ENCODE results near the gene TRAPPC3L.
"Not testable (repeated sequence)": the region's sequence is repeated elsewhere in the genome, so short reads cannot be mapped to it uniquely, and the experiment has no call there.

TRAPPC3L gene

GRCh38 chr6:116512734-116513133, 32.8 kb downstream of the TRAPPC3L start:
- no peak for FAIRE-seq

- FAIRE-seq, result no peak
These were observed 33.3 kb downstream of the TRAPPC3L start for GRCh38 chr6:116512111-116512559.

- no peak for FAIRE-seq
These were observed 33.9 kb downstream of the TRAPPC3L start, which contains the start of gene CALHM5 for GRCh38 chr6:116511424-116512110. CALHM5 (plus strand) TSS chr6:116511639; CDS start chr6:116511697, 58 bp downstream.

DNA sequence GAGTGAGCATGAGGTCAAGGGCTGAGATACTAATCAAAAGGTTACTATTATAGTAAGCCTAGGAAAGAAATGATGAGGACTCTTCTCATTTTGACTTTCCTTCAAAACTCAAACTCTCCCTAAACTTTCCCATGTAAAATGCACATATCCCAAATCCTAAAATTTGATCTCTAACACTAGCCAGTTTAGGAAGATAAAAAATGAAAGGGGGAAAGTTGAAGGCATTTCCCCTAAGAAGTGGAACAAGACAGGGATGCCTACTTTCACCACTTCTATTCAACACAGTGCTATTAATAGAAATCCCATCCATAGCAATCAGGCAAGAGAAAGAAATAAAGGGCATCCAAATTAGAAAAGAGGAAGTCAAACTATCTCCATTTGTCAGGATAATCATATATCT, 37.0 kb downstream of the TRAPPC3L start:
- FAIRE-seq, result no peak

DNA sequence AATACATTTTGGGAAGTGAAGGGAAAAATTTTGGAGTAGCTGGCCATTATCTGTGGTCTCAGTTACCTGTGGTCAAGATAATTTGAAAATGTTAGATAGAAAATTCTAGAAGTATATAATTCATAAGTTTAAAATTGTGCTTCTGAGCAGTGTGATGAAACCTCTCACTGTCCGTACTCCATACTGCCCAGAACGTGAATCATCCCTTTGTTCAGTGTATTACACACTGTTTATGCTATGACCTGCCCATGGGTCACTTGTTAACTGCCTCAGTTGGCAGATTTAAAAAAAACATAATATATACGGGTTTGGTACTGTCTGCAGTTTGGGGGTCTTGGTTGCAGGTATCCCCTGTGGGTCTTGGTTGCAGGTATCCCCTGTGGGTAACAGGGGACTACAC, 38.2 kb downstream of the TRAPPC3L start:
- FAIRE-seq, result no peak

- FAIRE-seq, result no peak
These were observed 44.5 kb downstream of the TRAPPC3L start for GRCh38 chr6:116500969-116501433.

DNA sequence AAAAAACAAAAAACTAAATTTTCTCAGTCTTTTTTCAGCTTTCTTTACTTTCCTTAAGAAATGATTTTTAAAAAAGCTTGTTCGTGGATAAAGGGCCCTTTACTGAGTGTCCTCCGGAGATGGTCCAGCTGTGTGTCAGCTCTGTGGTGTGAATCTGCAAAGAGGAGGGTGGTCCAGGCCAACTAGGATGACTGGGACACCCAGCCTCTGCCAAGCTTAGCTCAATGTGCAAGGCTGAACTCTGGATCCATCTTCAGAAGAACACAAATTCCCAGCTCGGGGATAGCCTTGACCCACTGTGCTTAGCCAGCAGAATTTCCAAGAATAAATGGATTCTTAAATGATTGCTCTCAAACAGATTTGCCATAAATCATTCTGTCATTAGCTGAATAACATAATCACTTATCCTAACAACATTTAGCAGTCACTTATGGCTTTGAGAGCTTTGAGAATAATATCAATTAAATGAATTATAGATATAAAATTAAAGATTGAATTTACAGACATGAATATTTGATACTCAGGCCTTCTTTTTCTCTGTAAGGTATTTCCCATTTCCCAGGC, 48.3 kb downstream of the TRAPPC3L start:
- no peak for FAIRE-seq

GRCh38 chr6:116495161-116495560, 50.3 kb downstream of the TRAPPC3L start:
- not testable (repeated sequence) for FAIRE-seq

DNA sequence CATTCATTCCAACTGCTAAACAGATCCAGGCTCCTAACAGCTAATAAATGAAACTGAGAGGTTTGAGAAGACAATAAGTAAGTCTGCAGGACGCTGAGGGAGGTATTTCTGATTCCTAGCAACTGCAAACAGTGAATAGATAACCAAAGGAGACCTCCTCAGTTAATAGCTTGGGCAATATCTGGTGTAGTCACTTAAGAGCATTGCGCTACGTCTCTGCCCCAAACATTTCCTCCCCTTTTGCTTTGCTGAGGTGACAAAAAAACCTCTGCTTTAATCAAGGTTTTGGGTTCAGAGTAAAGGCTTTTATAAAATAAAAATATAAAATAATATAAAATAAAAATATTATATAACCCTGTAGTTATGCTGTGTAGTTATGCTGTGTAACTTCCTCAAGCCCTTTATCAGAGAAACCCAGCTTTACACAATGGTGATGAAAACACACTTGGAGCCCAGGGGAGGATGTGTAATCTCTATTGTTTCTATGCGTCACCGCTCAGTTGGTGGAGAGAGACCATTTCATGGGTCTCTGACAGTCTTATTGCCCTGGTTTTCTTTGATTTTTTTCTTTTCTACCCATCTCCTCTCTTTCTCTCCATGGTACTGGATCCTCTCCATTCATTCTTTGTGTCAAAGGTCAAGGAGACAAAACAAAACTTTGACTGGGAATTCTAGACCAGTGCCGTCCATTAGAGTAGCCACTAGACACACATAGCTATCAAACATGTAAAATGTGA, 53.0 kb downstream of the TRAPPC3L start:
- FAIRE-seq, result no peak

GRCh38 chr6:116491610-116492330, 53.7 kb downstream of the TRAPPC3L start:
- FAIRE-seq, result no peak

- FAIRE-seq, result no peak
These were observed 59.8 kb downstream of the TRAPPC3L start for GRCh38 chr6:116485559-116486184.

- FAIRE-seq, result no peak
These were observed 61.9 kb downstream of the TRAPPC3L start for GRCh38 chr6:116483616-116484015.

- no peak for FAIRE-seq
These were observed 62.7 kb downstream of the TRAPPC3L start for GRCh38 chr6:116482780-116483179.

GRCh38 chr6:116476002-116476678, 69.3 kb downstream of the TRAPPC3L start:
- FAIRE-seq, result no peak

GRCh38 chr6:116475141-116475540, 70.3 kb downstream of the TRAPPC3L start:
- no peak for FAIRE-seq

- FAIRE-seq, result no peak
These were observed 72.8 kb downstream of the TRAPPC3L start for GRCh38 chr6:116472706-116473105.

GRCh38 chr6:116471531-116471930, 74.0 kb downstream of the TRAPPC3L start:
- FAIRE-seq, result no peak

DNA sequence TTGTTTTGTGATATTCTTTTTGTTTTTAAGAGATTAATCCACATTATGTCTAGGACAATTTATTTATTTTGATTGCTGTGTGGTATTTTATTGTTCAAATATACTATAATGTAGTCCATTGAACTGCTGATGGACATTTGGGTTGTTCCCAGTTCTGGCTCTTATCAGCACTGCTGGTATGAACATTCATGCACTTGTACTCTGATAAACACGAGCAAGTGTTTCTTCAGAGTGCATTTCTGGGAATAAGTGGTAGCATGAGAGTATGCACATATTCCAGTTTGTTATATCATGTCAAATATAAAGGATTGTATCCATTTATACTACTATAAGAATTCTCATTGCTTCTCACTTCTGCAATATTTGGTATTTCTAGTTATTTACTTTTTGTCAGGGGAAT, 77.2 kb downstream of the TRAPPC3L start:
- FAIRE-seq, result no peak

DNA sequence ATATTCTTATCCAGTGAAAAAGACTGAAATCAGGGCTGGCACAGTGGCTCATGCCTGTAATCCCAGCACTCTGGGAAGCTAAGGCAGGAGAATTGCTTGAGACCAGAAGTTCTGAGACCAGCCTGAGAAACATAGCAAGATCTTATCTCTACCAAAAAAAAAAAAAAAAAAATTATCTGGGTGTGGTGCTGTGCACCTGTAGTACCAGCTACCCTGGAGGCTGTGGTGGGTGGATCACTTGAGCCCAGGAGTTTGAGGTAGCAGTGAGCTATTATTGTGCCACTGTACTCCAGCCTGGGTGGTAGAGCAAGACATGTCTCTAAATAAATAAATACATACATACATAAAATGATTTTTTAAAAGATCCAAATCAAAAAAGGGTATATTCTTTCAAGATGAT, 78.0 kb downstream of the TRAPPC3L start:
- no peak for FAIRE-seq

- no peak for FAIRE-seq
These were observed 78.4 kb downstream of the TRAPPC3L start for GRCh38 chr6:116467096-116467495.

DNA sequence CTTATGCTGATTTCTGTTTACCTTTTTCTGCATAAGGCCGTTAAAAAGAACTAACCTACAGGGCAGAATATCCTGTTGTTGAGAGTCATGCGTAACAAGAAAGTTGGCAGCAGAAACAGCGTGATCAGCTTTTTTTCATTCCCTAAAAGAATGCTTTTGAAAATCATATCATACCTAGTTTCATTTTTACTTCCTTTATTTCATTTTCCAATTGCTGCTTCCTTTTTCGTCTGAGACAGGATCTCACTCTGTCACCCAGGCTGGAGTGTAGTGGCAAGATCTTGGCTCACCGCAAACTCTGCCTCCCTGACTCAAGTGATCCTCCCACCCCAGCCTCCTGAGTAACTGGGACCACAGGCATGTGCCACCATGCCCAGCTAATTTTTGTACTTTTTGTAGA, 80.2 kb downstream of the TRAPPC3L start:
- no peak for FAIRE-seq

DNA sequence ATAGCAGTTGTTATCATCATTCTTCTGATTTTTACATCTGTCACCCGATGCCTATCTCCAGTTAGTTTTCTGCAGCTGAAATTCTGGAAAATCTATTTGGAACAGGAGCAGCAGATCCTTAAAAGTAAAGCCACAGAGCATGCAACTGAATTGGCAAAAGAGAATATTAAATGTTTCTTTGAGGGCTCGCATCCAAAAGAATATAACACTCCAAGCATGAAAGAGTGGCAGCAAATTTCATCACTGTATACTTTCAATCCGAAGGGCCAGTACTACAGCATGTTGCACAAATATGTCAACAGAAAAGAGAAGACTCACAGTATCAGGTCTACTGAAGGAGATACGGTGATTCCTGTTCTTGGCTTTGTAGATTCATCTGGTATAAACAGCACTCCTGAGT, 82.2 kb downstream of the TRAPPC3L start:
- FAIRE-seq, result no peak
